ENCODE data around the gene TMEM178B. TPM values are rescaled to one million over a fixed set of nuclear protein-coding genes. Genes with fewer than 3 reads are reported as not detected.

The TMEM178B gene
- total RNA-seq, 2 experiments from 2014 or later: 1.7 TPM

GRCh38 chr7:141436575-141437075, 362.8 kb downstream of the TMEM178B start:
- Mint-ChIP-seq H3K36me3 (ENCODE audit: low read depth) (no peaks in the 10 kb centered on the region), H3K4me3 (no peak overlapping the region), H3K9me3 (no peaks in the 10 kb centered on the region), H3K27ac (no peak overlapping the region), H3K4me1 (no peaks in the 10 kb centered on the region), H3K27me3 (peaks cover 5% of the 10 kb centered on the region)
- CTCF ChIA-PET: no interaction called here
- POLR2A ChIA-PET: no interaction called here
- DNase-seq: no peak

- CTCF ChIA-PET: no interaction called here
- no peaks in the 10 kb centered on the region for H3K4me1 Mint-ChIP-seq
Observed at GRCh38 chr7:141439164-141439563, 365.3 kb downstream of the TMEM178B start.

GRCh38 chr7:141439776-141440175, 365.9 kb downstream of the TMEM178B start:
- no peaks in the 10 kb centered on the region for H3K36me3 Mint-ChIP-seq (ENCODE audit: low read depth)
- POLR2A ChIA-PET: no interaction called here
- H3K27ac Mint-ChIP-seq: no peak overlapping the region
- no peak overlapping the region for H3K4me3 Mint-ChIP-seq
- no peak for DNase-seq
- H3K27me3 Mint-ChIP-seq: peaks cover 8% of the 10 kb centered on the region
- no peaks in the 10 kb centered on the region for H3K4me1 Mint-ChIP-seq
- CTCF ChIA-PET: no interaction called here
- no peaks in the 10 kb centered on the region for H3K9me3 Mint-ChIP-seq

More at GRCh38 chr7:141439164-141439563, 365.3 kb downstream of the TMEM178B start:
- Mint-ChIP-seq H3K4me3 (no peak overlapping the region), H3K36me3 (ENCODE audit: low read depth) (no peaks in the 10 kb centered on the region), H3K9me3 (no peaks in the 10 kb centered on the region), H3K27ac (no peak overlapping the region), H3K27me3 (peaks cover 8% of the 10 kb centered on the region)
- DNase-seq: no peak
- POLR2A ChIA-PET: no interaction called here

- H3K27me3 Mint-ChIP-seq: peaks cover 9% of the 10 kb centered on the region
- no peaks in the 10 kb centered on the region for H3K4me1 Mint-ChIP-seq
- CTCF ChIA-PET: no interaction called here
- POLR2A ChIA-PET: no interaction called here
- H3K9me3 Mint-ChIP-seq: no peaks in the 10 kb centered on the region
- no peak overlapping the region for H3K4me3 Mint-ChIP-seq
- DNase-seq: no peak
- H3K27ac Mint-ChIP-seq: no peak overlapping the region
- no peaks in the 10 kb centered on the region for H3K36me3 Mint-ChIP-seq (ENCODE audit: low read depth)
Observed at GRCh38 chr7:141441837-141442627, 368.2 kb downstream of the TMEM178B start.

- Mint-ChIP-seq H3K9me3 (no peaks in the 10 kb centered on the region), H3K27ac (no peak overlapping the region), H3K4me1 (no peaks in the 10 kb centered on the region), H3K27me3 (peaks cover 11% of the 10 kb centered on the region), H3K36me3 (ENCODE audit: low read depth) (no peaks in the 10 kb centered on the region), H3K4me3 (no peak overlapping the region)
- no peak for DNase-seq
- ChIA-PET CTCF (no interaction called here), POLR2A (no interaction called here)
Observed at GRCh38 chr7:141442781-141443180, 368.9 kb downstream of the TMEM178B start.

- POLR2A ChIA-PET: no interaction called here
- H3K4me3 Mint-ChIP-seq: no peak overlapping the region
Observed at GRCh38 chr7:141444961-141445360, 371.1 kb downstream of the TMEM178B start.

GRCh38 chr7:141451232-141451631, 377.4 kb downstream of the TMEM178B start:
- POLR2A ChIA-PET: no interaction called here
- H3K4me1 Mint-ChIP-seq: peaks cover 6% of the 10 kb centered on the region
- no peak for DNase-seq
- no peaks in the 10 kb centered on the region for H3K36me3 Mint-ChIP-seq (ENCODE audit: low read depth)
- CTCF ChIA-PET: no interaction called here
- no peaks in the 10 kb centered on the region for H3K9me3 Mint-ChIP-seq
- no peak overlapping the region for H3K27ac Mint-ChIP-seq
- peaks cover 5% of the 10 kb centered on the region for H3K27me3 Mint-ChIP-seq
- H3K4me3 Mint-ChIP-seq: no peak overlapping the region

More at GRCh38 chr7:141444961-141445360, 371.1 kb downstream of the TMEM178B start:
- H3K27ac Mint-ChIP-seq: no peak overlapping the region
- H3K4me1 Mint-ChIP-seq: no peaks in the 10 kb centered on the region
- peaks cover 13% of the 10 kb centered on the region for H3K27me3 Mint-ChIP-seq
- DNase-seq: no peak
- CTCF ChIA-PET: no interaction called here
- no peaks in the 10 kb centered on the region for H3K9me3 Mint-ChIP-seq
- H3K36me3 Mint-ChIP-seq (ENCODE audit: low read depth): no peaks in the 10 kb centered on the region

- H3K27ac Mint-ChIP-seq: no peak overlapping the region
- peaks cover 6% of the 10 kb centered on the region for H3K4me1 Mint-ChIP-seq
- POLR2A ChIA-PET: no interaction called here
- H3K36me3 Mint-ChIP-seq (ENCODE audit: low read depth): no peaks in the 10 kb centered on the region
- no peaks in the 10 kb centered on the region for H3K9me3 Mint-ChIP-seq
- CTCF ChIA-PET: no interaction called here
- peak; percentile 18 for DNase-seq
- H3K4me3 Mint-ChIP-seq: no peak overlapping the region
- H3K27me3 Mint-ChIP-seq: peaks cover 1% of the 10 kb centered on the region
Observed at GRCh38 chr7:141452911-141453310, 379.0 kb downstream of the TMEM178B start.

GRCh38 chr7:141454338-141454737, 380.5 kb downstream of the TMEM178B start:
- POLR2A ChIA-PET: no interaction called here
- Mint-ChIP-seq H3K4me3 (no peak overlapping the region), H3K9me3 (no peaks in the 10 kb centered on the region), H3K27me3 (no peaks in the 10 kb centered on the region), H3K36me3 (ENCODE audit: low read depth) (no peaks in the 10 kb centered on the region), H3K27ac (no peak overlapping the region), H3K4me1 (peaks cover 6% of the 10 kb centered on the region)
- CTCF ChIA-PET: no interaction called here
- no peak for DNase-seq

- ChIA-PET CTCF (no interaction called here), POLR2A (no interaction called here)
- Mint-ChIP-seq H3K27ac (no peak overlapping the region), H3K4me1 (peaks cover 6% of the 10 kb centered on the region), H3K4me3 (no peak overlapping the region), H3K9me3 (no peaks in the 10 kb centered on the region), H3K27me3 (no peaks in the 10 kb centered on the region), H3K36me3 (ENCODE audit: low read depth) (no peaks in the 10 kb centered on the region)
- no peak for DNase-seq
Observed at GRCh38 chr7:141455723-141456122, 381.9 kb downstream of the TMEM178B start.

GRCh38 chr7:141456298-141456697, 382.4 kb downstream of the TMEM178B start:
- H3K27ac Mint-ChIP-seq: no peak overlapping the region
- ChIA-PET CTCF (no interaction called here), POLR2A (no interaction called here)
- DNase-seq: no peak
- H3K36me3 Mint-ChIP-seq (ENCODE audit: low read depth): no peaks in the 10 kb centered on the region
- H3K4me3 Mint-ChIP-seq: no peak overlapping the region
- H3K27me3 Mint-ChIP-seq: no peaks in the 10 kb centered on the region
- peaks cover 6% of the 10 kb centered on the region for H3K4me1 Mint-ChIP-seq
- H3K9me3 Mint-ChIP-seq: no peaks in the 10 kb centered on the region

GRCh38 chr7:141456711-141457110, 382.8 kb downstream of the TMEM178B start:
- no peak for DNase-seq
- no peaks in the 10 kb centered on the region for H3K27me3 Mint-ChIP-seq
- H3K4me3 Mint-ChIP-seq: no peak overlapping the region
- POLR2A ChIA-PET: no interaction called here
- no peaks in the 10 kb centered on the region for H3K9me3 Mint-ChIP-seq
- peaks cover 6% of the 10 kb centered on the region for H3K4me1 Mint-ChIP-seq
- no peak overlapping the region for H3K27ac Mint-ChIP-seq
- CTCF ChIA-PET: no interaction called here
- no peaks in the 10 kb centered on the region for H3K36me3 Mint-ChIP-seq (ENCODE audit: low read depth)

GRCh38 chr7:141460781-141461715, 387.2 kb downstream of the TMEM178B start:
- H3K9me3 Mint-ChIP-seq: no peaks in the 10 kb centered on the region
- H3K4me1 Mint-ChIP-seq: no peaks in the 10 kb centered on the region
- no peaks in the 10 kb centered on the region for H3K36me3 Mint-ChIP-seq (ENCODE audit: low read depth)
- H3K27me3 Mint-ChIP-seq: peaks cover 3% of the 10 kb centered on the region
- ChIA-PET POLR2A (no interaction called here), CTCF (no interaction called here)
- H3K4me3 Mint-ChIP-seq: no peak overlapping the region
- no peak for DNase-seq
- H3K27ac Mint-ChIP-seq: no peak overlapping the region
